Inflammatory macrophage (primary cell): ENCODE results near the gene VWA8.

ENCODE experiments used
- DNase-seq, 2 donors: peaks; one replicate each; pipeline ENCODE4 v3.0.0-alpha.2; 2020 to 2022
- total RNA-seq, 18 experiments: gene quantifications; one replicate each; lab custom pipeline; 2026; ENCODE audit warnings: mixed read lengths in 6 of 18, inconsistent platforms in 2 of 18; lab: John Stamatoyannopoulos, UW

VWA8 gene
- total RNA-seq = 30.2 to 144 (median 76.4) reads per million in 18 experiments

- DNase-seq = peak; percentile 76 to 80
Observed at GRCh38 chr13:41960637-41961465, at the start of gene VWA8. Gene VWA8 (minus strand): TSS chr13:41961109. CDS start chr13:41961015, 94 bp downstream.

DNA sequence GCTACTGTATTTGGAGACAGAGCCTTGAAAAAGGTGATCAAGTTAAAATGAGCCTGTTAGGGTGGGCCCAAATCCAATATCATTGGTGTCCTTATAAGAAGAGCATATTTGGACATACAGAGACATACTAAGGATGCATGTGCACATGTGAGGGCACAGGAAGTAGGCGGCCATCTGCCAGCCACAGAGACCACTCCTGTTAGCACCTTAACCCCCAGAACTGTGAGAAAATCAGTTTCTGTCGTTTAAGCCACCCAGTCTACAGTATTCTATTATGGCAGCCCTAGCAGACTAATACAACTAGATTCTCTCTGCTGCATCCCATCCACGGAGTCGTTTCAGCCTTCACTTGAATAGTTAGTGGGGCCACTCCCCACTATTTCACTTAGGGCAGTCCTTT is 48.1 kb upstream of the VWA8 start:
- DNase-seq = no peak

DNA sequence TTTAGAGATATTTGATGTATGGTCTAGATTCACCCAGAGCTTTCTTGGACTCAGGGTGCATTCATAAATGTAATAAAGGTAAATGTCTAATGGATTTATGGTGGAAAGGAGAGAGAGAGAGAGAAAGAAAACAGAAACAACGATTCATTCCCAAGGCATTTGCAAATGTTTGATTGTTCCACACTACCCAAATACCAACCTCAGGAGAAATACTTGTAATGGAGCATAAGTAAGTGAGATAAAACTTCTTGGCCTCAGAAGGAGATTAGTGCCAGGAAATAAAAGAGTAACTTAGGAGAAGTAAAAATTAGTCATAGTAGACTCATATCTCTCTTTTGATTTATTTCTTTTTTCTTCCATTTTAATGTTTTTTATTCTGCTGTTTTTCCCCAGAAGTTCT is 46.9 kb upstream of the VWA8 start:
- no peak for DNase-seq

DNA sequence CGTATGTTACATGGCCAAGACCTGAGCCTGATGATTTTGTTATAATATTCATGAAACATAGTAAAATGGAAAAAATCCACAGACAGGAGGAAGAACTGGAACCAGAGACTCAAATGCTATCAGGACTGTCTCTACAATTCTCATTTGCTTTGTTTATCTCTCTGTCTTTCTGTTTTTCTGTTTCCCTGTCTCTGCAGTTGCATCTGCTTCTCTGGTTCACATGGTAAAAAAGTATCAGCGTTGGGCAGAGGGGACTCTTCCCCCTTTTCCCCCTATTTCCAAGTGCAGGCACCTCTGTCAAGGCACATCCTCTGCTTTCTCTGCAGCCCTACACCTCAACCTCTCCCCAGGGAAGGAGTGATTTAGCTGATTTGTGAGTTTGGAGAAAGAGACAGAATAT is 41.2 kb upstream of the VWA8 start:
- no peak for DNase-seq

DNA sequence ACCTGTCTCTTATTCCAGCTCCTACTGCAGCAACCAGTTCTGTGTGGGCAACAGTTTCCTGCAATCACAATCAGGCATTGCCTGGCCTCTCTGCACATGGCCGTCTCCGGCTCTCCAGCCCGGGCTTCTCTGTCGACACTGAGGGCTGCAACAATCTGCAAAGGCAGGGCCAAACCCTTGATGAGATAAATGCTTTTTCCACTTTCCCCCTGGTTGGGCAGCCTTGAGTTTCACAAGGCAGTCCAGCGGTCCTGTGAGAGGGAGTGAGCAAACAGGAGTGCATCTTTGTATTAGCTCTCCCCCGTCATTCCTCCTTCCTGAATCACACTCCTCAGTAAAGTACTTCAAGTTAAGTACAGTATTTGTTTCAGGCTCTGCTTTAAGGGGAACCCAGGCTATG is 40.7 kb upstream of the VWA8 start:
- DNase-seq = no peak

- DNase-seq = no peak
Observed at GRCh38 chr13:42000846-42001245, 39.9 kb upstream of the VWA8 start.

- peak; percentile 51 to 54 for DNase-seq
Observed at GRCh38 chr13:41997396-41997795, 36.5 kb upstream of the VWA8 start.

- DNase-seq = peak; percentile 63 to 88
Observed at GRCh38 chr13:41995946-41996345, 35.0 kb upstream of the VWA8 start.

GRCh38 chr13:41995336-41995735 is 34.4 kb upstream of the VWA8 start:
- DNase-seq = no peak

DNA sequence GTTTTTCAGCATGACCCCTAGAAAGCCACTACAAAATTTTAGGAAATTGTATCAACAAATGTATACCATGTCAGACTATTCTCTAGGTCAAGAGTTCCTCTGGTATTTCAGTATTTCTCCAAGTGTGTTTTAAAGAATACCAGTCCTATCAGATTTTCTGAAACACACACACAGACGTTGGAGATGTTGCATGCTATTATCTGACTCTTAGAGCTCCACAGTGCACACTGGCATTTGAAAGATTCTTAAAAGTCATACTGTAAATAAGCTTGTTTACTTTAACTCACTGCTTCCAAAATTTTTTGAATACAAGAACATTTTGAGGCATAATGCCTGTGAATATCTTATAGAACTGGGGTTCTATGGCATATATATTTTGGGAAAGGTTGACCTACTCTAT is 33.8 kb upstream of the VWA8 start:
- no peak for DNase-seq

GRCh38 chr13:41991936-41992335 is 31.0 kb upstream of the VWA8 start:
- no peak for DNase-seq

DNA sequence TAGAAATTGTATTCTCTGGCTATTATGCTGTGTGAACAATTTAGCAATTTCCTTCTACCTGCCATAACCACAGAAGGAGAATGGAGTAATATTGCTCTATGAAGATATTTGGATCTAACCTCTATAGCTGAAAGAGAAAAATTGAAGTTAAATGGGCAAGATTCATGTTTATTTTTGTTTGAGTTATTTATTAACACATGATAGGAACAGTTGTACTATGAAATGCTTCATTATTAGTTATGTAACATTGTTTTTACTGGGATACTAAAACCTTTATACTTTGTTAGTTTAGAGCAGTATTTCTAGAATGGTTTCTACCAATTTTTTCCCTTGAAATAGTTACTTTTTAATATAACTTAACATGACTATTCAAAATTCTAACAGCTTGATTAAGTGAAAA is 27.3 kb upstream of the VWA8 start:
- no peak for DNase-seq

DNA sequence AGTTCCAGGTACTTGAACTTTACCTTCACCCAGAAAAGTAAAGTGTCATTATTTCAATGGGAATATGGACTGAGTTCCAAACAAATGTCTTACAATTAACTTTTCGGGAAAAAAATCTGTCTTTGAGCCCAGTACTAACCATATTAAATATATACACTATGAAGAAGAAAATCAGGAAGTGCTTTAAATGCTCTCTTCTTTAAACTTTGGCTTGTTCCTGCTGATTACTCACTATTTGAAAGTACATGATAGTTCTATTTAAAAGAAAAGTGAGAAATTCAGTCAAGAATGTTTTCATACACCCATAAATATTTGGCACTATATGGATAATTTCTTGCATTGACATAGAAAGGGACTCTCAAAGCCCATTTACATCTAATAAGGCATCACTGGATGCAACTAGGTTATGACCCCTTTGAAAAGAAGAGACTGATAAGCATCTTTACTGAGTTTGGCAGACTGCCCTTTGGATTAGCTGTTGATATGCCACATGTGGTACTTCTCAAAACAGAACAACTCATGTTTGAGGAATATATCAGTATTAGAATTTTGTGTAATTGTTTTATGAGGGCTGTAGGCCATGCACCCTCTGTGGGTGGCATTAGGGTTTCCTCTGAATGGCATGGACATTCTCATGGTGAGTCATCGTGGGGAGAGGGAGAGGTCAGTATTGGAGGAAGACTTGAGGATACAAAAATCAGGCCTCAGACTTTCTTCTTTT is 25.0 kb upstream of the VWA8 start:
- DNase-seq = peak; percentile 51 to 56

DNA sequence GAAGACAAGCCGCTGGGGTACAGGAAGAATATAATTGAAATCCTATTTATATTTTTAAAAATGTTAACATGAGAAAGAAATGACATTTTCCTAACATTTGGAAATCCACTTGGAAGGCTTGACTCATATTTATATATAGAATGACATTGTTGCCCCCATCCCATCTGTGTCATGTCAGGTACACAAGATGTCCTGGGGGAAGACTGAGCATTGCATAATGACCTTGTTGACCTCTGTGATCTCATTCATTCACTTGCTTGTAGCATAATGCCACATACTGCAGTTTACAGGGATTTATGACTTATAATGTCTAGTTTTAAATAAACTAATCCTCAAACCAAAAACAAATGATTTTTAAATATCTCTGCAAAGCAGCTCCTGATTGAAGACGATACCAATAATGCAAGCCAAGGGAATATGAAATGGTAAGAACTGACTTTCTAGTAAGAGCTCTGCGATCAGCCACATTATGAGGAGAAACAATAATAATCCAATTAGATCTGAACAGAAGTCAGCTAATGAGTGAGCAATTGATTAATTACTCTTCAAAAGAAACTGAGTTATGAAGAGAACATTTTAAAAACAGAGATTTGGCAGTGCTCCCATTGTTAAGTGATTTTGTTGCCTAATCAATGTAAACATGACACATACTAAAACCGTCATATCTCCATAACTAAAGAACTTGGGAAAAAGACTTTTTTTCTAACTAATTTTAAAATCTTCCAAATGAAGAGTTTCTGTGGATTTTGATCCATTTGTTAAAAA is 21.2 kb upstream of the VWA8 start:
- DNase-seq = no peak

DNA sequence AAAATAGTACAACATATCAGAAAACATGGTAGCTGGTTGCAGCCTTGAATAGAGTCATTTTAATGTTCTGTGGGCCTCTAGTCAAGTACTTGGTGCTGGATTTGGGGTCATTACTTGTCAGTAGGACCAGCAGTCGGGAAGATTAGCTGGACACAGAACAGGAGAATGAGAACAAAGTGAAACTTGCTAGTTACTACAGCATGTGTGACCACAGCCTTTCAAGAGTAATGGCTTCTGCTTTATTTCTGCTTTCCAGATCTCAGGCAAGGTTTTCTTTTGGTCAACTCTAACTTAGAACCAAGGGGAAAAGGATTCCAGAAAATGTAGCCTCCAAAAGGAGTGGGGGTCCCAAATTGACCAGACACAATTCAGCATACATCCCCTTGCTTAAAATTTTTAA is 17.1 kb upstream of the VWA8 start:
- peak in 1 of 2 donors; percentile 25 for DNase-seq

DNA sequence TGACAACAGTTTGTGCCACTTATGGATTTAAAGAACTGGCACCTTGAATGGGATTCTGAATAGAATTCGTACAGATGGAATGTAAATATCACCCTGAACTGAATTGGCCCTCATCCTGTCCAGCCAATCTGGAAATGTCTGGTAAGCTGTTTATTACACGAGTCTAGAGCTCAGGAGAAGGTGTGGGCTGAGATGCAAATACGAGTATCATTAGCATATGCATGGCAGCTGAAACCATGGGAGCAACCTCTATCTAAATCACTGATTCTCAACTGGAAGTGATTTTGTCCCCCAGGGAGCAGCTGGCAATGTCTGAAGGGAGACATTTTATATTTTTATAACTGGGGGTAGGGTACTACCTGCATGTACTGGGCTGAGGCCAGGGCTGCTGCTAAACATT is 15.6 kb upstream of the VWA8 start:
- no peak for DNase-seq

DNA sequence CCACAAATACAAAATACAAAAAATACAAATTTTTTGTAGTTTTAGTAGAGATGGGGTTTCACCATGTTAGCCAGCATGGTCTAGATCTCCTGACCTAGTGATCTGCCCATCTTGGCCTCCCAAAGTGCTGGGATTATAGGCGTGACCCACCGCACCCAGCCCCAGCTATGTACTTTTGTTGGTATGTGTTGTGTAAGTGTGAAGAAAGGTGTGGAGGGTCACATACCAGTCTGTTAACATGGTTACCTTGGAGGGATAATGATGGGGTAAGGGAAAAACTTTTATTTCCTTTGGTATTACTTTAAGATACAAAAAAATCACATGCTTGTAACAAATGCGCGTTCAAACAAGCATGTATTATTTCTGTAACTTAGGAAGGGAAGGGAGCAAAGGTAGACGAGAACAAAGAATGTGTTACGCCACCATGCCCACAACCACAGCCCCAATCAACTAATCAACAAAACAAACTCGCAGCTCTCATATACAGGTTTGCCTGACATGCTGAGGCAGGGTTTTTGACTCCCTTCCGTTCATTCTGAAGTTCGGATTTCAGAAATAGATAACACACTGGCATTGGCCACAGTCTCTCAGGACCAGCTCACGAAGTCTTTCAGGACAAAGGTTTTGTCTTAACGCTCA is 13.5 kb upstream of the VWA8 start:
- DNase-seq = no peak

GRCh38 chr13:41973247-41973741 is 12.4 kb upstream of the VWA8 start:
- no peak for DNase-seq

DNA sequence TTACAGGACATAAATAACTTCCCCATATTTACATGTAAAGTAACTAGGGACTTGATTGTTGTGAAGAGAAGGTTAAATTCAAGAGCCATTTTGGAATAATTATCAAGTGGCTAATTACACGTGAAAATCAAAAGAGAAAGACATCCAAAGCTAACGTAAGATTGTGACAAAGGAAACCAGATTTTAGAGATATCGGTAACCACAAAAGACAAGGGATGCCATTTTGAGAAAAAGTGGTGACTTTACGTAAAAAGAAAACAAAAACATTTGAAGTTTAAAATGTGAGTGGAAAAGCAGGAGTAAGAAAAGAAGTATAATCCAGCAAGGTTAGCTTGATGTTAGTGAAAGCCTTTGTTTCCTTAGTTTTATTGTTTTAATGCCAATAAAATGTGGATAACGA is 10.9 kb upstream of the VWA8 start:
- no peak for DNase-seq

GRCh38 chr13:41970918-41971317 is 10.0 kb upstream of the VWA8 start:
- no peak for DNase-seq

- peak; percentile 79 to 90 for DNase-seq
Observed at GRCh38 chr13:41970022-41970421, 9.1 kb upstream of the VWA8 start.

- DNase-seq = peak; percentile 54 to 74
Observed at GRCh38 chr13:41969072-41969471, 8.2 kb upstream of the VWA8 start.

- DNase-seq = no peak
Observed at GRCh38 chr13:41966671-41967070, 5.8 kb upstream of the VWA8 start.
